ENCODE measurements around the gene UTP18. TPM values are rescaled to one million over a fixed set of nuclear protein-coding genes. Genes with fewer than 3 reads are reported as not detected.
A peak's percentile ranks its signal among the peaks of the same experiment; 100 is the strongest.
"Not testable (repeated sequence)": the region's sequence is repeated elsewhere in the genome, so short reads cannot be mapped to it uniquely, and the experiment has no call there.

UTP18 gene
- total RNA-seq, 2 experiments from 2014 or later: 42.9 to 45.5 TPM

GRCh38 chr17:51319186-51319585 is 58.8 kb downstream of the UTP18 start:
- Mint-ChIP-seq H3K4me3 (no peak overlapping the region), H3K27ac (no peak overlapping the region), H3K9me3 (peaks cover 10% of the 10 kb centered on the region), H3K36me3 (ENCODE audit: low read depth) (no peaks in the 10 kb centered on the region), H3K4me1 (no peaks in the 10 kb centered on the region), H3K27me3 (peaks cover 6% of the 10 kb centered on the region)
- no peak for DNase-seq
- ChIA-PET CTCF (no interaction called here), POLR2A (no interaction called here)

GRCh38 chr17:51322390-51323029 is 62.2 kb downstream of the UTP18 start:
- ChIA-PET POLR2A (no interaction called here), CTCF (no interaction called here)
- DNase-seq: peak; percentile 33
- Mint-ChIP-seq H3K4me1 (no peaks in the 10 kb centered on the region), H3K27ac (no peak overlapping the region), H3K4me3 (no peak overlapping the region), H3K36me3 (ENCODE audit: low read depth) (no peaks in the 10 kb centered on the region), H3K27me3 (peaks cover 4% of the 10 kb centered on the region), H3K9me3 (peaks cover 8% of the 10 kb centered on the region)

GRCh38 chr17:51325471-51325870 is 65.1 kb downstream of the UTP18 start:
- CTCF ChIA-PET: no interaction called here
- POLR2A ChIA-PET: no interaction called here
- Mint-ChIP-seq H3K9me3 (no peaks in the 10 kb centered on the region), H3K27me3 (peaks cover 15% of the 10 kb centered on the region), H3K36me3 (ENCODE audit: low read depth) (no peaks in the 10 kb centered on the region), H3K27ac (no peak overlapping the region), H3K4me3 (no peak overlapping the region), H3K4me1 (no peaks in the 10 kb centered on the region)
- DNase-seq: no peak

GRCh38 chr17:51330861-51331503 is 70.6 kb downstream of the UTP18 start:
- DNase-seq; H3K4me1 Mint-ChIP-seq; H3K9me3 Mint-ChIP-seq; H3K36me3 Mint-ChIP-seq (ENCODE audit: low read depth); H3K27ac Mint-ChIP-seq; CTCF ChIA-PET; H3K4me3 Mint-ChIP-seq; POLR2A ChIA-PET: not testable (repeated sequence)
- H3K27me3 Mint-ChIP-seq: peaks cover 16% of the 10 kb centered on the region

- peaks cover 2% of the 10 kb centered on the region for H3K27me3 Mint-ChIP-seq
- H3K27ac Mint-ChIP-seq: no peak overlapping the region
- ChIA-PET POLR2A (no interaction called here), CTCF (no interaction called here)
- no peak overlapping the region for H3K4me3 Mint-ChIP-seq
- no peak for DNase-seq
- H3K36me3 Mint-ChIP-seq (ENCODE audit: low read depth): no peaks in the 10 kb centered on the region
- no peaks in the 10 kb centered on the region for H3K9me3 Mint-ChIP-seq
- H3K4me1 Mint-ChIP-seq: no peaks in the 10 kb centered on the region
These were observed 74.8 kb downstream of the UTP18 start for GRCh38 chr17:51335006-51335590.

- no peaks in the 10 kb centered on the region for H3K4me1 Mint-ChIP-seq
- H3K27ac Mint-ChIP-seq: no peak overlapping the region
- H3K4me3 Mint-ChIP-seq: no peak overlapping the region
- POLR2A ChIA-PET: no interaction called here
- no peaks in the 10 kb centered on the region for H3K9me3 Mint-ChIP-seq
- no peaks in the 10 kb centered on the region for H3K36me3 Mint-ChIP-seq (ENCODE audit: low read depth)
- DNase-seq: no peak
- H3K27me3 Mint-ChIP-seq: no peaks in the 10 kb centered on the region
- CTCF ChIA-PET: interaction anchor here (1.0 kb wide), 1 partner anchor 62 kb away, joined by 3 read pairs; no protein-coding TSS in a partner anchor
These were observed 75.8 kb downstream of the UTP18 start for GRCh38 chr17:51335883-51336822.

- CTCF ChIA-PET: no interaction called here
- H3K4me3 Mint-ChIP-seq: no peak overlapping the region
- peaks cover 4% of the 10 kb centered on the region for H3K27me3 Mint-ChIP-seq
- no peak overlapping the region for H3K27ac Mint-ChIP-seq
- H3K36me3 Mint-ChIP-seq (ENCODE audit: low read depth): no peaks in the 10 kb centered on the region
- DNase-seq: no peak
- H3K9me3 Mint-ChIP-seq: no peaks in the 10 kb centered on the region
- POLR2A ChIA-PET: no interaction called here
- no peaks in the 10 kb centered on the region for H3K4me1 Mint-ChIP-seq
These were observed 81.1 kb downstream of the UTP18 start for GRCh38 chr17:51341457-51341856.

GRCh38 chr17:51342257-51342656 is 81.9 kb downstream of the UTP18 start:
- no peak overlapping the region for H3K27ac Mint-ChIP-seq
- ChIA-PET POLR2A (no interaction called here), CTCF (no interaction called here)
- no peaks in the 10 kb centered on the region for H3K36me3 Mint-ChIP-seq (ENCODE audit: low read depth)
- no peaks in the 10 kb centered on the region for H3K4me1 Mint-ChIP-seq
- no peak for DNase-seq
- H3K4me3 Mint-ChIP-seq: no peak overlapping the region
- H3K9me3 Mint-ChIP-seq: no peaks in the 10 kb centered on the region
- H3K27me3 Mint-ChIP-seq: peaks cover 4% of the 10 kb centered on the region

GRCh38 chr17:51344532-51344931 is 84.2 kb downstream of the UTP18 start:
- Mint-ChIP-seq H3K9me3 (no peaks in the 10 kb centered on the region), H3K4me1 (no peaks in the 10 kb centered on the region), H3K4me3 (no peak overlapping the region), H3K27ac (no peak overlapping the region), H3K36me3 (ENCODE audit: low read depth) (no peaks in the 10 kb centered on the region), H3K27me3 (peaks cover 7% of the 10 kb centered on the region)
- CTCF ChIA-PET: no interaction called here
- no peak for DNase-seq
- POLR2A ChIA-PET: no interaction called here

- H3K4me1 Mint-ChIP-seq: no peaks in the 10 kb centered on the region
- no peak overlapping the region for H3K4me3 Mint-ChIP-seq
- no peak overlapping the region for H3K27ac Mint-ChIP-seq
- ChIA-PET CTCF (no interaction called here), POLR2A (no interaction called here)
- H3K9me3 Mint-ChIP-seq: no peaks in the 10 kb centered on the region
- no peak for DNase-seq
- H3K27me3 Mint-ChIP-seq: peaks cover 7% of the 10 kb centered on the region
- H3K36me3 Mint-ChIP-seq (ENCODE audit: low read depth): no peaks in the 10 kb centered on the region
These were observed 86.1 kb downstream of the UTP18 start for GRCh38 chr17:51346218-51346982.
